HL-60/S4 treated with phorbol 12-myristate 13-acetate at 8.2 ng/mL for 4 days and 3 days (cell line): ENCODE results near the gene RND1.

ENCODE experiments used
- in situ Hi-C: fragments of 300-500 bp; cut with MboI; formaldehyde crosslinking; loops from 2 replicates; pipeline ENCODE4 v1.15.0; 2022; ENCODE audit warnings: low sequenced_read_pairs

The RND1 gene

GRCh38 chr12:48828841-48829575 lies 36.7 kb downstream of the RND1 start:
- in situ Hi-C loops, result no loop called here

- in situ Hi-C loops, result no loop called here
Measured at GRCh38 chr12:48828293-48828692, 37.4 kb downstream of the RND1 start.

- in situ Hi-C loops, result no loop called here
Measured at GRCh38 chr12:48827513-48828096, 38.1 kb downstream of the RND1 start.

- in situ Hi-C loops, result no loop called here
Measured at GRCh38 chr12:48827026-48827425, 38.6 kb downstream of the RND1 start.

- in situ Hi-C loops, result no loop called here
Measured at GRCh38 chr12:48826209-48826855, 39.3 kb downstream of the RND1 start.

- in situ Hi-C loops, result no loop called here
Measured at GRCh38 chr12:48824905-48825304, 40.8 kb downstream of the RND1 start.

- in situ Hi-C loops, result no loop called here
Measured at GRCh38 chr12:48824112-48824511, 41.6 kb downstream of the RND1 start.

- in situ Hi-C loops, result no loop called here
Measured at GRCh38 chr12:48823281-48823680, 42.4 kb downstream of the RND1 start.

GRCh38 chr12:48822711-48823110 lies 43.0 kb downstream of the RND1 start:
- in situ Hi-C loops, result no loop called here

GRCh38 chr12:48822139-48822538 lies 43.5 kb downstream of the RND1 start:
- in situ Hi-C loops, result no loop called here

GRCh38 chr12:48819986-48820725 lies 45.5 kb downstream of the RND1 start:
- in situ Hi-C loops, result no loop called here

GRCh38 chr12:48818831-48819590 lies 46.7 kb downstream of the RND1 start:
- in situ Hi-C loops, result no loop called here

- in situ Hi-C loops, result no loop called here
Measured at GRCh38 chr12:48817873-48818830, 47.5 kb downstream of the RND1 start, which contains the start of gene CACNB3. Gene CACNB3 (plus strand): TSS chr12:48818496. CDS start chr12:48818930, 434 bp downstream.

- in situ Hi-C loops, result no loop called here
Measured at GRCh38 chr12:48816143-48816854, 49.4 kb downstream of the RND1 start.

- in situ Hi-C loops, result no loop called here
Measured at GRCh38 chr12:48815126-48816110, 50.3 kb downstream of the RND1 start.

- in situ Hi-C loops, result no loop called here
Measured at GRCh38 chr12:48814262-48815125, 51.2 kb downstream of the RND1 start.
